Stimulated activated CD4-positive, alpha-beta T cell treated with anti-CD3 and anti-CD28 coated beads, Interleukin-2, amount 100 ng/mL, for 4 hours (primary cell): ENCODE results near the gene RABGGTA.

Source experiments
- DNase-seq: peaks from one replicate; pipeline ENCODE4 v3.0.0-alpha.2; 2020; ENCODE audit warnings: low read depth

Gene RABGGTA

GRCh38 chr14:24300326-24300980, 29.1 kb upstream of the RABGGTA start:
- DNase-seq, result no peak

GRCh38 chr14:24299255-24300191, 28.1 kb upstream of the RABGGTA start, which contains the start of the genes DHRS1 and NOP9:
TSS of gene DHRS1 (minus strand) at chr14:24299780. CDS start at chr14:24299106, 674 bp downstream.
TSS of gene NOP9 (plus strand) at chr14:24299850. CDS start at chr14:24299955, 105 bp downstream.
- DNase-seq, result peak; percentile 88

- DNase-seq, result no peak
Measured at GRCh38 chr14:24298892-24299254, 27.5 kb upstream of the RABGGTA start.

GRCh38 chr14:24297190-24297964, 26.0 kb upstream of the RABGGTA start:
- no peak for DNase-seq

GRCh38 chr14:24296341-24297157, 25.2 kb upstream of the RABGGTA start:
- DNase-seq, result peak; percentile 75

GRCh38 chr14:24293525-24293924, 22.1 kb upstream of the RABGGTA start:
- no peak for DNase-seq

- DNase-seq, result no peak
Measured at GRCh38 chr14:24292118-24292807, 20.9 kb upstream of the RABGGTA start.

- DNase-seq, result no peak
Measured at GRCh38 chr14:24291446-24292117, 20.2 kb upstream of the RABGGTA start.

- no peak for DNase-seq
Measured at GRCh38 chr14:24290746-24291145, 19.3 kb upstream of the RABGGTA start.

- DNase-seq, result no peak
Measured at GRCh38 chr14:24289649-24290280, 18.4 kb upstream of the RABGGTA start.

- DNase-seq, result no peak
Measured at GRCh38 chr14:24286996-24287395, 15.6 kb upstream of the RABGGTA start.

- DNase-seq, result no peak
Measured at GRCh38 chr14:24285351-24285750, 14.0 kb upstream of the RABGGTA start.

GRCh38 chr14:24284501-24285035, 13.2 kb upstream of the RABGGTA start:
- DNase-seq, result no peak

- no peak for DNase-seq
Measured at GRCh38 chr14:24283796-24284460, 12.5 kb upstream of the RABGGTA start.

- no peak for DNase-seq
Measured at GRCh38 chr14:24282736-24283135, 11.3 kb upstream of the RABGGTA start.

GRCh38 chr14:24281636-24282035, 10.2 kb upstream of the RABGGTA start:
- no peak for DNase-seq

- no peak for DNase-seq
Measured at GRCh38 chr14:24280797-24281460, 9.5 kb upstream of the RABGGTA start.
